Cardiac fibroblast (primary cell): ENCODE measurements around the gene GRIN2C.
A peak's percentile ranks its signal among the peaks of the same experiment; 100 is the strongest.

Experiments used
- DNase-seq, 2 donors: peaks; one replicate each; pipeline versions ENCODE4 v3.0.0 to v3.0.0-alpha.2; 2010; ENCODE audit warnings: low read depth in 2 of 2
- H3K4me3 ChIP-seq, 2 donors: replicated peaks in 1 of 2; 1 replicate in 1 of 2; 2 replicates in 1 of 2; pipeline ENCODE4 v1.5.1; 2011; ENCODE audit warnings: low read depth in 2 of 2, low read length in 2 of 2, mild to moderate bottlenecking in 2 of 2, moderate library complexity in 1 of 2
- TF ChIP-seq, protein P1 (sequence below): IDR thresholded peaks from one replicate; pipeline ENCODE4 v1.5.1; 2011; ENCODE audit warnings: low read depth, mild to moderate bottlenecking, low read length, inconsistent platforms

Gene GRIN2C

GRCh38 chr17:74868908-74869255 lies 9.2 kb upstream of the GRIN2C start:
- TF ChIP-seq, protein P1, sequence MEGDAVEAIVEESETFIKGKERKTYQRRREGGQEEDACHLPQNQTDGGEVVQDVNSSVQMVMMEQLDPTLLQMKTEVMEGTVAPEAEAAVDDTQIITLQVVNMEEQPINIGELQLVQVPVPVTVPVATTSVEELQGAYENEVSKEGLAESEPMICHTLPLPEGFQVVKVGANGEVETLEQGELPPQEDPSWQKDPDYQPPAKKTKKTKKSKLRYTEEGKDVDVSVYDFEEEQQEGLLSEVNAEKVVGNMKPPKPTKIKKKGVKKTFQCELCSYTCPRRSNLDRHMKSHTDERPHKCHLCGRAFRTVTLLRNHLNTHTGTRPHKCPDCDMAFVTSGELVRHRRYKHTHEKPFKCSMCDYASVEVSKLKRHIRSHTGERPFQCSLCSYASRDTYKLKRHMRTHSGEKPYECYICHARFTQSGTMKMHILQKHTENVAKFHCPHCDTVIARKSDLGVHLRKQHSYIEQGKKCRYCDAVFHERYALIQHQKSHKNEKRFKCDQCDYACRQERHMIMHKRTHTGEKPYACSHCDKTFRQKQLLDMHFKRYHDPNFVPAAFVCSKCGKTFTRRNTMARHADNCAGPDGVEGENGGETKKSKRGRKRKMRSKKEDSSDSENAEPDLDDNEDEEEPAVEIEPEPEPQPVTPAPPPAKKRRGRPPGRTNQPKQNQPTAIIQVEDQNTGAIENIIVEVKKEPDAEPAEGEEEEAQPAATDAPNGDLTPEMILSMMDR, result no peak
- no peak for DNase-seq
- H3K4me3 ChIP-seq, result no peak overlapping the region

- no peak for DNase-seq
- H3K4me3 ChIP-seq, result no peak overlapping the region
- TF ChIP-seq, protein P1, result no peak
These were observed 8.7 kb upstream of the GRIN2C start for GRCh38 chr17:74868251-74868907.

- TF ChIP-seq, protein P1, result no peak
- no peak for DNase-seq
- no peak overlapping the region for H3K4me3 ChIP-seq
These were observed 6.6 kb upstream of the GRIN2C start for GRCh38 chr17:74866198-74866835.

DNA sequence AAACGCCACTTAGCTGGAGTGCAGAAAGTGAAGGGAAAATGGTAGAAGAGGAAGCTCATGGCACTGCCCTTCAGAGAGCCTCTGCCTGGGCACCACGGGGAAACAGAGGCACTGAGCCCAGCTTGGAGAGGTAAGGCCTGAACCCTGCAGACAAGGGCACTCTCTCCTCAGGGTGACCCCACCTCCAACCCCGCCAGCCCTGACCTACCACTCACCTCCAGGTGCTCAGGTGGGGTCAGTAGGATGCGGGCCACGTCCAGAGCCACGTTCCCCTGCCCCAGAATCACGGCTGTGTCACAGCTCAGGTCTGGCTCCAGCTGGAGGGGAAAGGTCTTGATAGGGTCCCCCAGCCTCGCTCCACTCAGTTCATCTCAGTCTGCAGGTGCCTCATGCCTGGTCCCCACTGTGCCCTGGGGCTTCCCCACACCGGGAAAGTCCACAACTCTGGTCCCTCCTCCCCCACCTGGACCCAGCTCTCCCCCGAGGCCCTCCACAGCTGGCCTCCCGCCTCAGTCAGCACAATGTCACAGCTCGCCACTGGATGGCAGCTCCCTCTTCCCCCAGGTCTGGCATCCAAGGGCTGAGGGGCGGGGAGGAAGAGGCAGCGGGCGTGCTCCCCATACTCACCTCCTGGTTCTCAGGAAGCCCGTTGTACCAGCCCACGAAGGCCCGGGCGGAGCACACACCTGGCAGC lies 6.0 kb upstream of the GRIN2C start:
- TF ChIP-seq, protein P1, result no peak
- H3K4me3 ChIP-seq, result no peak overlapping the region
- no peak for DNase-seq

GRCh38 chr17:74864866-74865395 lies 5.2 kb upstream of the GRIN2C start:
- TF ChIP-seq, protein P1, result peak; percentile 98
- peak; percentile 67 to 71 for DNase-seq
- H3K4me3 ChIP-seq, result no peak overlapping the region

DNA sequence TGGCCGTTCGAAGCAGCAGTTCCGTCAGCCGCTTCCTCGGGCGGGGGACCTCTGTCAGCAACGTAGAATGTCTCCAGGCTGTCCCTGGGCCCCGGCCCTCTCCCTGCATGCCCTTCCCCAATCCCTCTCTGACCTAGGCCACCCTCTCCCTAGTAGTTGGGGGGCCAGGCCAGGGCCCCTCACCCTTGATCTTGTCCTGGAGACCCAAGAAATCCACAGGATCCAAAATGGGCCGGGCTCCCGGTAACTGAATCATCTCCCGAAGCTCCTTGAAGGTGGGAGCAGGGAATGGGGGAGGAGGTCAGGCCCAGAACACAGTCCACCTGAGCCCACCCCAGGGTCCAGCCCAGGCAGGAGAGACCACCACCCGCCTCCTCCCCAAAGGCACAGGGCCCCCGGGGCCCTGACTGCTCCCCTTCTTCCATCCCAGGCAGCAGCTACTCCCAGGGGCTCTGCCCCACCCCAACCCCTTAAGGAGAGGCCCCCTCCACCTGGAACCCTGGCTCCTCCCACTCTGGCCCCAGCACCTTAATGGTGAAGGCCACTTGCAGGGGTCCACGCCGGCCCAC lies 4.7 kb upstream of the GRIN2C start:
- DNase-seq, result no peak
- no peak overlapping the region for H3K4me3 ChIP-seq
- TF ChIP-seq, protein P1, result no peak
